EL (cell line): ENCODE results near the gene C12orf60.

ENCODE experiments used
- DNase-seq: peaks from one replicate; pipeline ENCODE4 v3.0.0-alpha.2; 2016

Gene C12orf60

GRCh38 chr12:14777271-14777670 is 26.2 kb upstream of the C12orf60 start:
- DNase-seq, result peak; percentile 36

GRCh38 chr12:14779834-14780233 is 23.6 kb upstream of the C12orf60 start:
- no peak for DNase-seq

GRCh38 chr12:14780859-14781258 is 22.6 kb upstream of the C12orf60 start:
- no peak for DNase-seq

GRCh38 chr12:14781563-14781962 is 21.9 kb upstream of the C12orf60 start:
- DNase-seq, result no peak

- DNase-seq, result no peak
These were observed 20.7 kb upstream of the C12orf60 start for GRCh38 chr12:14782756-14783155.

- no peak for DNase-seq
These were observed 19.0 kb upstream of the C12orf60 start for GRCh38 chr12:14784471-14784870.

GRCh38 chr12:14785568-14785967 is 17.9 kb upstream of the C12orf60 start:
- no peak for DNase-seq

GRCh38 chr12:14795028-14795448 is 8.4 kb upstream of the C12orf60 start:
- no peak for DNase-seq

GRCh38 chr12:14802247-14802646 is 1.2 kb upstream of the C12orf60 start:
- no peak for DNase-seq

GRCh38 chr12:14802721-14803010 is 804 bp upstream of the C12orf60 start:
- DNase-seq, result no peak

GRCh38 chr12:14803830-14804160 is 325 bp downstream of the C12orf60 start:
- DNase-seq, result no peak

- DNase-seq, result no peak
These were observed 6.9 kb downstream of the C12orf60 start for GRCh38 chr12:14810167-14810952.

- DNase-seq, result peak; percentile 28
These were observed 7.5 kb downstream of the C12orf60 start for GRCh38 chr12:14810953-14811483.

- no peak for DNase-seq
These were observed 8.0 kb downstream of the C12orf60 start for GRCh38 chr12:14811486-14811885.

- no peak for DNase-seq
These were observed 10.5 kb downstream of the C12orf60 start, which contains the start of gene SMCO3 for GRCh38 chr12:14814014-14814413. Gene SMCO3 (minus strand): TSS chr12:14814182. CDS start chr12:14806680, 7,502 bp downstream.

- peak; percentile 17 for DNase-seq
These were observed 20.7 kb downstream of the C12orf60 start for GRCh38 chr12:14824012-14824634.

GRCh38 chr12:14825256-14825655 is 21.8 kb downstream of the C12orf60 start:
- no peak for DNase-seq

GRCh38 chr12:14826491-14826890 is 23.0 kb downstream of the C12orf60 start:
- DNase-seq, result no peak

GRCh38 chr12:14827043-14827442 is 23.6 kb downstream of the C12orf60 start:
- DNase-seq, result no peak

GRCh38 chr12:14828892-14829291 is 25.4 kb downstream of the C12orf60 start:
- DNase-seq, result no peak

- no peak for DNase-seq
These were observed 29.9 kb downstream of the C12orf60 start for GRCh38 chr12:14833336-14833735.

- DNase-seq, result peak; percentile 37
These were observed 30.5 kb downstream of the C12orf60 start for GRCh38 chr12:14833952-14834351.

GRCh38 chr12:14834509-14834908 is 31.0 kb downstream of the C12orf60 start:
- DNase-seq, result no peak
